ENCODE measurements around the gene SHISAL1.
"Not testable (repeated sequence)": the region's sequence is repeated elsewhere in the genome, so short reads cannot be mapped to it uniquely, and the experiment has no call there.

Gene SHISAL1

GRCh38 chr22:44328326-44328725 lies 15.6 kb upstream of the SHISAL1 start:
- DNase-seq (ENCODE audit: low spot score), result no peak

GRCh38 chr22:44326491-44326885 lies 13.7 kb upstream of the SHISAL1 start:
- DNase-seq (ENCODE audit: low spot score), result no peak

- no peak for DNase-seq (ENCODE audit: low spot score)
Observed at GRCh38 chr22:44325718-44326490, 13.2 kb upstream of the SHISAL1 start.

- not testable (repeated sequence) for DNase-seq (ENCODE audit: low spot score)
Observed at GRCh38 chr22:44323140-44323790, 10.5 kb upstream of the SHISAL1 start.

DNA sequence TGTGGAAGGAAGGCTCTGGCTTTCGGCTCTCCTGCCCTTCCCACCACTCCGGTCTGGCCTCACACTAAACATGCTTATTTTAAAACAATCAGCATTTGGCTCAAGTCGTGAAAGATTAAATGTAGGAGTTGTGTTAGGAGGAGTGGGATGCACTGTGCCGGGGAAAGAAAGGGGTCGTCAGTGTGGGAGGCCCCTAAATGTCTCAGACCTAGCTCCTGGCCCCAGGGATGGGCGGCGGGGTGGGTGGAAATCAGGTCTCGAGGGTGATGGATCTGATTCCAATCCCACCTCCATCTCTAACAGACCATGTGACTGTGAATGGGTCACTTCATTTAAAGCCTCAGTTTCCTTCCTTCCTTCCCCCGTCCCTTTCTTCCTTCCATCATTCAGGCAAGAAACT lies 6.9 kb upstream of the SHISAL1 start:
- no peak for DNase-seq (ENCODE audit: low spot score)

DNA sequence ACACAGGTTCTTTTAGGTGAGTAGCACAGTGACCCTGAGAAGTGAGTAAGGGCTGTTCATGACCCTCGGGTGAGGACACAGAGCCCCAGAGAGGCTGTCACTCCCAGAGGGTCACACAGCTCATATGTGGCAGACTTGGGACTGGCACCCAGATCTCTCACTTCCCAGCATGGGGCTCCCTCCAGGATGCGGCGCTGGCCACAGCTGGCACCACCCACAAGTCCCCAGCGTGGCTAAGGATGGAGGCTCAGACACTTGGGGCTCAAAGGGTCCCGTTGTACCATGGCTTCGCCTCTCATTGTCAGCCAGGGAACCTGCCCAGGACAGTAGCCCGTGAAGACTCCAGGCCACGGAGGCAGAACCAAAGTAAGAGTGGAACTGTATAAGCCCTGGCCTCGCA lies 6.0 kb upstream of the SHISAL1 start:
- DNase-seq (ENCODE audit: low spot score), result no peak

DNA sequence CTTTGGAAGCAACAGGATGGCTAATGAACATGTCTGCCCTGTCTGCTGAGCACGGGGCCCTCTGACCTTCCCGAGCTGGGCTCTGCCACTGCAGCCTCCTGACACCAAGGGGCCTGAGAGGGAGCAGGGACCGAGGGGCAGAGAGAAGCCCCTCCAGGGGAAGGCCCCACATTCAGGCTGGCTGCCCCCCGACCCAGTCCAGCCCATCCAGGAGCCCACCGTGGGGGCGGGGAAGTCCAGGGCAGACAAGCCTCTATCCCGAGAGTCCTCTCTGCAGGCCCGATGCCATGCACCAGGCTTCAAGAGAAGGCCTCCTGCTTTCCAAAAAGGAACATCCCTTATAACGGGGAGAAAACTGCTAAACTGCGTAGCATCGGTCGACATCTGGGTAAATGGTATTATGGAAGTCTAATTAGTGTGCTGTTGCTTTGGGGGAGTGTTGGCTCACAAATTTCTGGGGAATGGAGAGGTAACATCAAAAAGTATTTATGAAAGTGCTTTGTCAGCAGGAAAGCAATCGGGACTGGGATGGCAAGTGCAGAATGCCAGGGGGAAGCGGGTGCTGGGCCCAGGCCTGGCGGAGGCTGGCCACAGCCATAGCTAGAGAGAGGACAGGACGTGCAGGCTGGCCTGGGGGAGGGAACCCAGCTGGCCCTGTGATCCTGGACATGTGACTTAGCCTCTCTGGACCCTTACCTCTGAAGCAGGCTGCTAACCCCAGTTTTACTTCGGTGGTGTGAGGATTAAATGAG lies 5.3 kb upstream of the SHISAL1 start:
- no peak for DNase-seq (ENCODE audit: low spot score)

- DNase-seq (ENCODE audit: low spot score), result no peak
Observed at GRCh38 chr22:44317123-44317444, 4.3 kb upstream of the SHISAL1 start.

DNA sequence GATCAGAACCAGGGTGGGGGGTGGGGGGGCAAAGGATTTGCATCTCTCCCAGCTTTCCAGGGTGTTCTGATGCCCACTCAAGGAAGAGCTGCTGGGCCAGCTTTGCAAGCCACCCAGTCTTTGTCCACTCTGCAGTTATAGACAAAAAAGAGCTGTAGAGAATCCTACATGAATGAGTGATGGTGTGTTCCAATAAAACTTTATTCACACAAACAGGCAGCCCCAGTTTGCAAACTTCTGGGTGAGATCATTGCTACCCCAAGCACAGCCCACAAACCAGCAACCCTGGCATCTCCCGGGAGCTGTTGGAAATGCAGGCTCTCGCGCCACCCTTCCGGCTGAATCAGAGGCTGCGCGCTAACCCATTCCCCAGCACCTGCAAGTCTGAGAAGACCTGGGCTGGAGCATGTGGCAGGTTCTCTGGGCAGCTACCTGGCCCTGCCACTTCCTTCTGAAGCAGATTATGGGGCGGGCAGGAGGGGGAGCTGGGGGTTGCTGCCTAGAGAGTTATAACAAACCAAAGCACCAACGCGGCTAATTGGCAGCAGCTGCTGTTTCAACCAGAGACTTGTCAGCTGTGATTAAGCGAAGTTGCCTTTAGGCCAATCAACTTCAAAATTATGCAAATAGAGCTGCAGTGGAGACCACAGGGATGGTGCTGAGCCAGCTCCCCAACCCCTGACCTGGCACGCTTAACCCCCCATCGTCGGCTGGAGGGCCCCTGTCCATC lies 3.8 kb upstream of the SHISAL1 start:
- no peak for DNase-seq (ENCODE audit: low spot score)

GRCh38 chr22:44314425-44315067 lies 1.8 kb upstream of the SHISAL1 start:
- DNase-seq (ENCODE audit: low spot score), result no peak

- DNase-seq (ENCODE audit: low spot score), result no peak
Observed at GRCh38 chr22:44313385-44314006, 745 bp upstream of the SHISAL1 start.

GRCh38 chr22:44311855-44312170 lies 938 bp downstream of the SHISAL1 start:
- no peak for DNase-seq (ENCODE audit: low spot score)

DNA sequence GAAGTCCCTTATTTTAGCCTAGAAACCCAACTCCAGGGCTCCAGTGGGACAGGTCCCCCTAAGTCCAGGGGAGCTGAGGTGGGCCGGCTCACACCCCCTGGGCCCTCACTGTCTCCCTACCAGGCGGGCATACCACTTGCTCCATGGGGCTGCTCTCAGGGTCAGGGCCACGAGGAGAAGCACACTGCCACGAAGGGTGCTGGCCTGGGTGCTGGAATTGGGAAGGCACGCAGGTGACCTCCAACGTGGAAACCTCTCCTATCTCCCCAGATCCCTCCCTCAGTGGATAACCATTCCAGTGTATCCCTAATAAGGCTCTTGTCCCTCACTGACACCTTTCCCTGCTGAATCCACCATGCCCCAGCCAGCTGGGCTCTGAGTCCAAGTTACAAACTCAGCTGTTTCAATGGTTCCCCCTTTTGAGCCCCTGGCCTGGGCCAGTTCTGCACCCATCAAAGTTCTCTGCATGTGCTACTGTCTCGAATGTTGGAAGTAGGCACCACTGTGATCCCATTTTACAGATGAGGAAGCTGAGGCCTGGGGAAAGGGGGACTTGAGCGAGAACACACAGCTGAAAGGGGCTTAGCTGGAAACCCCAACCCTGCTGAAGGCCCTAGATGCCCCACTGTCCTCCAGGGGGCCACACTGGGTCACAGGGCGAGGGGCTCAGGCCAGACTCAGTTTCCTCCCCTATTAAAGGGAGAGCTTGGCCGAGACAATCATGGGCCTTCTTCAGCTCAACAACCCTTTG lies 1.5 kb downstream of the SHISAL1 start:
- no peak for DNase-seq (ENCODE audit: low spot score)

- DNase-seq (ENCODE audit: low spot score), result no peak
Observed at GRCh38 chr22:44309647-44310046, 3.1 kb downstream of the SHISAL1 start.

- no peak for DNase-seq (ENCODE audit: low spot score)
Observed at GRCh38 chr22:44309137-44309536, 3.6 kb downstream of the SHISAL1 start.

DNA sequence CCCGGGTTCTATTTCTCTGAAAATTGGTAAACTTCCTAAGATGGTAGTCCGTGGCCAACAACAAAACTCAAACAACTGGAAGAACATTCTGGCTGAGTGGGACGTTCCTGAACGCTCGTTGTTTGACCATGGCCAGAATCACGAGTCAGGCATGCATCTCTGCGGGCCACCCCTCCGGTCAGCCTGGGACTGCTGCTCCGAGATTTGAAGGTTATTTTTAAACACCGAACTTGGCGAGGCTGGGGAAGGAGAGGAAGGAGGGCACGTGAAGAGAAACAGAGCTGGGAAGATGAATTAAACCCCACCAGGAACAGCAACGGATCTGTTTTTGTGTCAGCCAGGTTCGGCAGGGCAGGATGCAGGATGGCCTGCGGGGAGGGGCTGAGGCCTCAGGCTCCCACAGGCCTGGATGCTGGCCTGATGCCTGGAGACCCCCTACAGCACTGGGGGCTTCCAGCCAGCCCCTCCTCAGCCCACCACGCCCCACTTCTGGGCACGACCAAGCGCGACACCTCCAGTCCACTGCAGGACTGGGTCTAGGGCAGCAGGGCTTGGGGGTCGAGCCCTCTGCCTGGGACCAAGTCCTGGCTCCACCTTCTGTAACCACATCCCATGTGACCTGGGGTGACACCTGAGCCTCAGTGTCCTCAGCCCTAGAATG lies 5.1 kb downstream of the SHISAL1 start:
- no peak for DNase-seq (ENCODE audit: low spot score)

- no peak for DNase-seq (ENCODE audit: low spot score)
Observed at GRCh38 chr22:44305888-44306287, 6.9 kb downstream of the SHISAL1 start.

DNA sequence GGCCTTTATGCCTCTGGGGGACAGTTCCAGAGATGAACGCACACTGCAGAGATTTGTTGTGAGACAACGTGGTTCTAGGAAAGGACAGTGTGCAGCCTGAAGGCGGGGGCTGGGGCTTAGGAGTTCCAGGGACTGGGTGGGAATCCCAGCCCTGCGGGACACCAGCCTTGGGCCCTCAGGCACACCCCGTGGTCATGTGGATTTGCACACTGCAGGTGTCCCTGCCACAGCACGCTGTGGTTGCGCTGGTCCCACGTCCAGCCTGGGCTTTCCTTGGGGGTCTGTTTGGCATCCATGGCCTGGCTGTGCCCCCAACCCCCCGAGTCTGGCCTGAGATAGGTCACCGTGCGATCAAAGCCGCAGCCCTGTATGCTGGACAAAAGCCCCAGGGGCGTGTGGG lies 7.3 kb downstream of the SHISAL1 start:
- no peak for DNase-seq (ENCODE audit: low spot score)

DNA sequence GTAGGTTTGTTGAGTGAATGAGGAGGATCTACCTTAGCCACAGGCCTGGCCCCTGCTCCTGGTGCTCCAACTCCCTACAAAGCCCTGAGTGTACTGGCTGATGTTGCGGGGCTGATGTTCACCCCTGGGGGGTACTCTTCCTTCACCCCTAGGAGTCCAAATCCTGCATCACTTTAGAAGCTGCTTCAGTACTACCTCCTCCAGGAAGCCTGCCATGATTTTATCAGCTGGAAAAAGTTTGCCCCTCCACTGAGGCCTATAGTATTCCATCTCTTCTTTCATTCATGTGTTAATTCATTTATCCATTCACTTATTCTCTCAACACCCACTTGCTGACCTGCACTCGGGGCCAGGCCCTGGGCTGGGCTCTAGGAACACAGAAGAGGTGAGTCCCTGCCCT lies 7.8 kb downstream of the SHISAL1 start:
- no peak for DNase-seq (ENCODE audit: low spot score)

GRCh38 chr22:44304354-44304753 lies 8.4 kb downstream of the SHISAL1 start:
- DNase-seq (ENCODE audit: low spot score), result no peak

All from globus pallidus (tissue), 1 donor.